ENCODE data around the gene UFSP1. TPM values are rescaled to one million over a fixed set of nuclear protein-coding genes. Genes with fewer than 3 reads are reported as not detected.
"Not testable (repeated sequence)": the region's sequence is repeated elsewhere in the genome, so short reads cannot be mapped to it uniquely, and the experiment has no call there.

Gene UFSP1
- total RNA-seq, 1 donor: 5.8 TPM

DNA sequence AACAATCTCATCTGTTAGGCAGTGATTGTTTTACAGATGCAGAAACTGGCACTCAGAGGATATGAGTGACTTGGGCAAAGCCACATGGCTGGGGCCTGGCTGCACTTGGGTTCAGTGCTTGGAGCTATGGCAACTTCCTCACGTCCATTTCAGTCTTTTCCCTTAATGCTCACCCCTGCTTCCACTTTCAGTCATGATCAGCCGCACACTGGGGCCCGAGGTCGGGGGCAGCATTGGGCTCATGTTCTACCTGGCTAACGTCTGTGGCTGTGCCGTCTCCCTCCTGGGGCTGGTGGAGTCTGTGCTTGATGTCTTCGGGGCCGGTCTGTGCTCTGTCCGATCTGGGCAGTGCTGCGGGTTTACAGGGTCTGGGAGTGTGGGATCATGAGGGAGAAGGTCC, 34.0 kb downstream of the UFSP1 start:
- H4K20me1 ChIP-seq (ENCODE audit: insufficient read depth, low read length): no peaks in the 10 kb centered on the region
- H3K36me3 ChIP-seq (ENCODE audit: insufficient read depth, low read length): peaks cover 8% of the 10 kb centered on the region
- no peaks in the 10 kb centered on the region for H3K9me3 ChIP-seq (ENCODE audit: low read depth, low read length)
- peaks cover 7% of the 10 kb centered on the region for H3K79me2 ChIP-seq (ENCODE audit: insufficient read depth, low read length)
- TF ChIP-seq, protein P1, sequence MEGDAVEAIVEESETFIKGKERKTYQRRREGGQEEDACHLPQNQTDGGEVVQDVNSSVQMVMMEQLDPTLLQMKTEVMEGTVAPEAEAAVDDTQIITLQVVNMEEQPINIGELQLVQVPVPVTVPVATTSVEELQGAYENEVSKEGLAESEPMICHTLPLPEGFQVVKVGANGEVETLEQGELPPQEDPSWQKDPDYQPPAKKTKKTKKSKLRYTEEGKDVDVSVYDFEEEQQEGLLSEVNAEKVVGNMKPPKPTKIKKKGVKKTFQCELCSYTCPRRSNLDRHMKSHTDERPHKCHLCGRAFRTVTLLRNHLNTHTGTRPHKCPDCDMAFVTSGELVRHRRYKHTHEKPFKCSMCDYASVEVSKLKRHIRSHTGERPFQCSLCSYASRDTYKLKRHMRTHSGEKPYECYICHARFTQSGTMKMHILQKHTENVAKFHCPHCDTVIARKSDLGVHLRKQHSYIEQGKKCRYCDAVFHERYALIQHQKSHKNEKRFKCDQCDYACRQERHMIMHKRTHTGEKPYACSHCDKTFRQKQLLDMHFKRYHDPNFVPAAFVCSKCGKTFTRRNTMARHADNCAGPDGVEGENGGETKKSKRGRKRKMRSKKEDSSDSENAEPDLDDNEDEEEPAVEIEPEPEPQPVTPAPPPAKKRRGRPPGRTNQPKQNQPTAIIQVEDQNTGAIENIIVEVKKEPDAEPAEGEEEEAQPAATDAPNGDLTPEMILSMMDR (IDR thresholded peaks at IDR 0.05; ENCODE audit: extremely low read depth, low read depth, low read length): no peak
- H3K27me3 ChIP-seq (ENCODE audit: insufficient read depth, low read length): no peaks in the 10 kb centered on the region
- no peak overlapping the region for H3K27ac ChIP-seq (ENCODE audit: low read depth, low read length)
- DNase-seq (ENCODE audit: insufficient read length, low spot score, missing footprints): no peak
- H3K4me1 ChIP-seq (ENCODE audit: insufficient read depth, low read length): peaks cover 10% of the 10 kb centered on the region
- H3K4me2 ChIP-seq (ENCODE audit: insufficient read depth, low read length): no peak overlapping the region
- no peak overlapping the region for H2AFZ ChIP-seq (ENCODE audit: low read length)
- no peak overlapping the region for H3K4me3 ChIP-seq (ENCODE audit: insufficient read depth, low read length)

DNA sequence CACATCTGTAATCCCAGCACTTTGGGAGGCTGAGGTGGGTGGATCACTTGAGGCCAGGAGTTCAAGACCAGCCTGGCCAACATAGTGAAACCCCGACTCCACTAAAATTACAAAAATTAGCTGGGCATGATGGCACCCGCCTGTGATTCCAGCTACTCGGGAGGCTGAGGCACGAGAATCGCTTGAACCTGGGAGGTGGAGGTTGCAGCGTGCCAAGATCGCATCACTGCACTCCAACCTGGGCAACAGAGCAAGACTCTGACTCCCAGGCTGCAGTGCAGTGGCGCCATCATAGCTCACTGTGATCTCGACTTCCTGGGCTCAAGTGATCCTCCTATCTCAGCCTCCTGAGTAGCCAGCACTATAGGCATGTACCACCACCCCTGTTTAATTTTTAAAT, 34.6 kb downstream of the UFSP1 start:
- not testable (repeated sequence) for H4K20me1 ChIP-seq (ENCODE audit: insufficient read depth, low read length); H3K27me3 ChIP-seq (ENCODE audit: insufficient read depth, low read length); H3K27ac ChIP-seq (ENCODE audit: low read depth, low read length); H3K4me3 ChIP-seq (ENCODE audit: insufficient read depth, low read length); DNase-seq (ENCODE audit: insufficient read length, low spot score, missing footprints); H3K79me2 ChIP-seq (ENCODE audit: insufficient read depth, low read length); H3K9me3 ChIP-seq (ENCODE audit: low read depth, low read length); H3K4me2 ChIP-seq (ENCODE audit: insufficient read depth, low read length); H2AFZ ChIP-seq (ENCODE audit: low read length); H3K36me3 ChIP-seq (ENCODE audit: insufficient read depth, low read length)
- peaks cover 10% of the 10 kb centered on the region for H3K4me1 ChIP-seq (ENCODE audit: insufficient read depth, low read length)

- Histone ChIP-seq H3K36me3 (ENCODE audit: insufficient read depth, low read length) (peaks cover 3% of the 10 kb centered on the region), H3K4me3 (ENCODE audit: insufficient read depth, low read length) (no peak overlapping the region), H3K27ac (ENCODE audit: low read depth, low read length) (no peak overlapping the region), H3K27me3 (ENCODE audit: insufficient read depth, low read length) (no peaks in the 10 kb centered on the region), H3K4me1 (ENCODE audit: insufficient read depth, low read length) (peaks cover 10% of the 10 kb centered on the region), H3K79me2 (ENCODE audit: insufficient read depth, low read length) (peaks cover 7% of the 10 kb centered on the region), H2AFZ (ENCODE audit: low read length) (no peak overlapping the region), H3K9me3 (ENCODE audit: low read depth, low read length) (no peaks in the 10 kb centered on the region), H3K4me2 (ENCODE audit: insufficient read depth, low read length) (no peak overlapping the region), H4K20me1 (ENCODE audit: insufficient read depth, low read length) (no peaks in the 10 kb centered on the region)
- TF ChIP-seq, protein P1 (IDR thresholded peaks at IDR 0.05; ENCODE audit: extremely low read depth, low read depth, low read length): no peak
- no peak for DNase-seq (ENCODE audit: insufficient read length, low spot score, missing footprints)
Measured at GRCh38 chr7:100854146-100854895, 35.2 kb downstream of the UFSP1 start.

DNA sequence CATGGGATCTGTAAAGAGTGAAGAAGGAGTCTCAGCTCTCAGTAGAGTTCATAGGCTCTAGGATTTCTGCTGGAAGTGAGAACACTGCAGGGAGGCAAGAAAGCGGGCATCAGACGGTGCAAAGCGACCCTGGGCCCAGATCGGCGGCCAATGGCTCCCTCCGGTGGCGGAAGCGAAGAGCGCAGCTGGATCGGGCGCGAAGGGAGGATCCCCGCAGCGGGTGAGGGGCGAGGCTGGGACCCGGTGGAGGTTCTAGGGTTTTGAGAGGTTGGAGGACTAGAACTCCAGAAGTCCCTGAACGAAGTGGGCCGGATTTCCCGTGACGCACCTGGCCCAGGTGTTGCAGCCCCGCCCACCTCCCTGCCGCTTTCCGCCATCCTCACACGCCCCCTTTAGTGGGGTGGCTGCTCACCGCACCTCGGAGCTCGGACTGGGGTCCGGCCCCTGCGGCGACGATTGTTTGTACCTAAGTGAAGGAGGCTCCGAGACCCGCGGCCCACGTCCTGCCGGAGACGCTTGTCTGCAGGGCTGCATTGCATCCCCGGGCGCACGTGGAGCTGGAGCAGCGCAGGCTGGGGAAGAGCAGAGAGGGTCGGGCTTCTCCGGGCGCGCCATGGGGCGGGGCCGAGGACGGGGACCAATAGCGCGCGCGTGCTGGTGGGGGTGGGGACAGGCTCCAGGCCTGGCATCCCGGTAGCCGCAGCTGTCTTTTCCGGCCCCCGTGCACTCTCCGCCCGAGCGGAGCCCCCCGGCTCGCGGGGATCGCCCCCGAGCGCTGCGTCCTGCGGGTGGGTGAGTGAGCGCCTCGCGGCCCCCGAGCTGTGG, 37.3 kb downstream of the UFSP1 start, which contains the start of gene SLC12A9:
Gene SLC12A9, plus strand, starts transcription at position 666 of the 825 bp plus-strand sequence. CDS start 1,485 bp downstream, outside the sequence.
- H3K79me2 ChIP-seq (ENCODE audit: insufficient read depth, low read length): peaks cover 7% of the 10 kb centered on the region
- peaks cover 10% of the 10 kb centered on the region for H3K4me1 ChIP-seq (ENCODE audit: insufficient read depth, low read length)
- no peak within 1 kb of the TSS for H3K27ac ChIP-seq (ENCODE audit: low read depth, low read length)
- peak; percentile 99 for DNase-seq (ENCODE audit: insufficient read length, low spot score, missing footprints)
- H3K36me3 ChIP-seq (ENCODE audit: insufficient read depth, low read length): peaks cover 3% of the 10 kb centered on the region
- no peaks in the 10 kb centered on the region for H3K27me3 ChIP-seq (ENCODE audit: insufficient read depth, low read length)
- H3K4me2 ChIP-seq (ENCODE audit: insufficient read depth, low read length): peak within 1 kb of the TSS; percentile 94
- peak within 1 kb of the TSS; percentile 77 for H2AFZ ChIP-seq (ENCODE audit: low read length)
- no peaks in the 10 kb centered on the region for H3K9me3 ChIP-seq (ENCODE audit: low read depth, low read length)
- H3K4me3 ChIP-seq (ENCODE audit: insufficient read depth, low read length): peak within 1 kb of the TSS; percentile 80
- H4K20me1 ChIP-seq (ENCODE audit: insufficient read depth, low read length): no peaks in the 10 kb centered on the region
- TF ChIP-seq, protein P1 (IDR thresholded peaks at IDR 0.05; ENCODE audit: extremely low read depth, low read depth, low read length): peak; percentile 81
